MM.1S (cell line): Measurements from ENCODE around the gene RUNX1.

Source experiments
- CTCF ChIP-seq: fragments of 300-600 bp; sonication (generic); IDR thresholded peaks from 2 replicates; pipeline ENCODE4 v1.5.1; 2016; ENCODE audit warnings: antibody characterized with exemption, low read length, mixed read lengths
- EZH2 ChIP-seq: fragments of 300-600 bp; sonication (generic); optimal IDR thresholded peaks from 2 replicates; pipeline ENCODE3; 2017; ENCODE audit warnings: low read depth, mild to moderate bottlenecking, antibody characterized with exemption, low read length, mixed read lengths

- TF ChIP-seq CTCF: no peak
- TF ChIP-seq EZH2: no peak
Measured at GRCh38 chr21:34910396-34910795, 138.7 kb downstream of the RUNX1 start.
